Measurements from ENCODE around the gene GRK3.

Gene GRK3

GRCh38 chr22:25741692-25742626, 177.5 kb downstream of the GRK3 start, which contains the start of gene MYO18B:
Gene MYO18B (plus strand): TSS chr22:25742188. CDS start chr22:25761093, 18,905 bp downstream.
- DNase-seq: no peak

- DNase-seq: no peak
These were observed 178.6 kb downstream of the GRK3 start for GRCh38 chr22:25742918-25743708.

GRCh38 chr22:25744694-25745093, 180.2 kb downstream of the GRK3 start:
- no peak for DNase-seq

GRCh38 chr22:25745341-25746011, 181.0 kb downstream of the GRK3 start:
- DNase-seq: no peak

GRCh38 chr22:25746012-25746373, 181.5 kb downstream of the GRK3 start:
- no peak for DNase-seq

GRCh38 chr22:25747245-25747944, 182.9 kb downstream of the GRK3 start:
- DNase-seq: no peak

- DNase-seq: no peak
These were observed 183.7 kb downstream of the GRK3 start for GRCh38 chr22:25748140-25748539.

GRCh38 chr22:25748704-25749103, 184.2 kb downstream of the GRK3 start:
- no peak for DNase-seq

GRCh38 chr22:25749420-25750169, 185.1 kb downstream of the GRK3 start:
- no peak for DNase-seq

GRCh38 chr22:25750569-25751173, 186.2 kb downstream of the GRK3 start:
- DNase-seq: no peak

GRCh38 chr22:25751174-25751581, 186.7 kb downstream of the GRK3 start:
- DNase-seq: no peak

- DNase-seq: no peak
These were observed 188.2 kb downstream of the GRK3 start for GRCh38 chr22:25752615-25753214.

- DNase-seq: no peak
These were observed 188.8 kb downstream of the GRK3 start for GRCh38 chr22:25753252-25753651.

- no peak for DNase-seq
These were observed 190.2 kb downstream of the GRK3 start for GRCh38 chr22:25754527-25755202.

GRCh38 chr22:25757686-25758085, 193.2 kb downstream of the GRK3 start:
- DNase-seq: no peak

- DNase-seq: no peak
These were observed 193.8 kb downstream of the GRK3 start for GRCh38 chr22:25758316-25758715.

- DNase-seq: no peak
These were observed 195.4 kb downstream of the GRK3 start for GRCh38 chr22:25759825-25760231.

- no peak for DNase-seq
These were observed 195.8 kb downstream of the GRK3 start for GRCh38 chr22:25760294-25760693.

GRCh38 chr22:25760848-25761595, 196.5 kb downstream of the GRK3 start:
- no peak for DNase-seq

GRCh38 chr22:25762147-25762546, 197.7 kb downstream of the GRK3 start:
- no peak for DNase-seq

All from NCI-H1930 (cell line).